Neutrophil (primary cell): ENCODE measurements around the gene KITLG.

ENCODE experiments used
- H3K27ac ChIP-seq: fragments of 200-600 bp; sonication (generic); 2 replicates; pipeline ENCODE4 v1.5.1; 2016; ENCODE audit warnings: mild to moderate bottlenecking, moderate library complexity
- H3K27me3 ChIP-seq: fragments of 200-600 bp; sonication (generic); 2 replicates; pipeline ENCODE4 v1.6.0; 2016; ENCODE audit warnings: mild to moderate bottlenecking
- H3K36me3 ChIP-seq: fragments of 200-600 bp; sonication (generic); 2 replicates; pipeline ENCODE4 v1.5.1; 2017
- H3K4me1 ChIP-seq, 2 experiments: fragments of 200-600 bp in 1 of 2; sonication (generic) in 1 of 2; 1 replicate in 1 of 2; 2 replicates in 1 of 2; pipeline versions ENCODE4 v1.5.1 to v1.6.1; 2013 to 2016; ENCODE audit warnings: low read depth in 1 of 2, low read length in 1 of 2, mild to moderate bottlenecking in 1 of 2, moderate library complexity in 1 of 2; ENCODE audit not compliant: control insufficient read depth in 1 of 2, insufficient read depth in 1 of 2
- H3K4me3 ChIP-seq, 2 experiments: fragments of 200-600 bp in 1 of 2; sonication (generic) in 1 of 2; 1 replicate in 1 of 2; 2 replicates in 1 of 2; pipeline ENCODE4 v1.5.1; 2013 to 2016; ENCODE audit warnings: low read depth in 1 of 2, low read length in 1 of 2, mild to moderate bottlenecking in 1 of 2, moderate library complexity in 1 of 2
- H3K9me3 ChIP-seq: fragments of 200-600 bp; sonication (generic); 2 replicates; pipeline ENCODE4 v1.5.1; 2016
- CTCF ChIP-seq: fragments of 200-600 bp; sonication (generic); IDR thresholded peaks from 2 replicates; pipeline ENCODE4 v1.5.1; 2016; ENCODE audit warnings: antibody characterized with exemption

KITLG gene

GRCh38 chr12:88575361-88575970 is 4.8 kb downstream of the KITLG start:
- Histone ChIP-seq H3K27me3 (peaks cover 36% of the 10 kb centered on the region), H3K9me3 (no peaks in the 10 kb centered on the region), H3K36me3 (no peaks in the 10 kb centered on the region), H3K27ac (no peak overlapping the region), H3K4me3 (no peak overlapping the region), H3K4me1 (peaks cover 1 to 14% of the 10 kb centered on the region in 2 experiments)
- TF ChIP-seq CTCF, result no peak

GRCh38 chr12:88574278-88574677 is 6.0 kb downstream of the KITLG start:
- no peak overlapping the region for H3K4me3 ChIP-seq
- no peak for TF ChIP-seq CTCF
- H3K9me3 ChIP-seq, result no peaks in the 10 kb centered on the region
- peaks cover 0 to 2% of the 10 kb centered on the region in 2 experiments for H3K4me1 ChIP-seq
- peaks cover 24% of the 10 kb centered on the region for H3K27me3 ChIP-seq
- no peak overlapping the region for H3K27ac ChIP-seq
- H3K36me3 ChIP-seq, result no peaks in the 10 kb centered on the region

GRCh38 chr12:88573583-88573982 is 6.7 kb downstream of the KITLG start:
- TF ChIP-seq CTCF, result no peak
- no peaks in the 10 kb centered on the region for H3K9me3 ChIP-seq
- H3K4me3 ChIP-seq, result no peak overlapping the region
- no peaks in the 10 kb centered on the region for H3K4me1 ChIP-seq
- peaks cover 18% of the 10 kb centered on the region for H3K27me3 ChIP-seq
- H3K36me3 ChIP-seq, result no peaks in the 10 kb centered on the region
- H3K27ac ChIP-seq, result no peak overlapping the region

GRCh38 chr12:88572781-88573549 is 7.3 kb downstream of the KITLG start:
- Histone ChIP-seq H3K4me3 (no peak overlapping the region), H3K27ac (no peak overlapping the region), H3K36me3 (no peaks in the 10 kb centered on the region), H3K4me1 (no peaks in the 10 kb centered on the region), H3K27me3 (peaks cover 11% of the 10 kb centered on the region), H3K9me3 (no peaks in the 10 kb centered on the region)
- TF ChIP-seq CTCF, result no peak

- Histone ChIP-seq H3K9me3 (no peaks in the 10 kb centered on the region), H3K27me3 (no peaks in the 10 kb centered on the region), H3K27ac (no peak overlapping the region), H3K36me3 (no peaks in the 10 kb centered on the region), H3K4me1 (no peaks in the 10 kb centered on the region), H3K4me3 (no peak overlapping the region)
- no peak for TF ChIP-seq CTCF
These were observed 8.7 kb downstream of the KITLG start for GRCh38 chr12:88571543-88571942.
